ENCODE measurements around the gene AP5S1. TPM values are rescaled to one million over a fixed set of nuclear protein-coding genes. Genes with fewer than 3 reads are reported as not detected.
"Not testable (repeated sequence)": the region's sequence is repeated elsewhere in the genome, so short reads cannot be mapped to it uniquely, and the experiment has no call there.

Gene AP5S1
- total and polyA plus RNA-seq, 2 donors from 2014 or later: 16.0 to 19.5 TPM

- Histone ChIP-seq H3K9me3 (ENCODE audit: control insufficient read depth in 2 of 3, insufficient read depth in 1 of 3, low read length in 3 of 3) (no peaks in the 10 kb centered on the region), H3K27me3 (ENCODE audit: control insufficient read depth, insufficient read depth, low read length) (no peaks in the 10 kb centered on the region), H3K9ac (ENCODE audit: low read length in 3 of 3) (peak overlapping the region in 1 of 3 donors; percentile 27), H3K4me3 (ENCODE audit: low read length in 3 of 3) (peak overlapping the region; percentile 47 to 56 (median 53)), H3K27ac (ENCODE audit: low read depth in 2 of 2, low read length in 2 of 2) (no peak overlapping the region), H3K4me1 (ENCODE audit: control insufficient read depth in 2 of 3, insufficient read depth in 2 of 3, low read depth in 1 of 3, low read length in 3 of 3) (peaks cover 0 to 18% (median 12%) of the 10 kb centered on the region in 3 donors), H3K36me3 (ENCODE audit: control insufficient read depth in 2 of 3, insufficient read depth in 3 of 3, low read length in 3 of 3) (no peaks in the 10 kb centered on the region)
- FAIRE-seq (no peak), DNase-seq (peak in 1 of 5 donors; percentile 28)
- TF ChIP-seq CTCF (IDR thresholded peaks at IDR 0.05; ENCODE audit: borderline replicate concordance, extremely low read depth, insufficient read depth): no peak
- intact Hi-C loops (cut with DNase I): no loop called here
Observed at GRCh38 chr20:3787324-3788014, 32.9 kb upstream of the AP5S1 start.

- intact Hi-C loops (cut with DNase I): no loop called here
Observed at GRCh38 chr20:3788685-3789155, 31.6 kb upstream of the AP5S1 start.

GRCh38 chr20:3789201-3789600 is 31.1 kb upstream of the AP5S1 start:
- H3K9me3 ChIP-seq (ENCODE audit: control insufficient read depth in 2 of 3, insufficient read depth in 1 of 3, low read length in 3 of 3); H3K27ac ChIP-seq (ENCODE audit: low read depth in 2 of 2, low read length in 2 of 2); H3K36me3 ChIP-seq (ENCODE audit: control insufficient read depth in 2 of 3, insufficient read depth in 3 of 3, low read length in 3 of 3); H3K4me3 ChIP-seq (ENCODE audit: low read length in 3 of 3); FAIRE-seq; intact Hi-C loops (cut with DNase I); H3K9ac ChIP-seq (ENCODE audit: low read length in 3 of 3); H3K27me3 ChIP-seq (ENCODE audit: control insufficient read depth, insufficient read depth, low read length): not testable (repeated sequence)
- peaks cover 0 to 18% (median 12%) of the 10 kb centered on the region in 3 donors for H3K4me1 ChIP-seq (ENCODE audit: control insufficient read depth in 2 of 3, insufficient read depth in 2 of 3, low read depth in 1 of 3, low read length in 3 of 3)
- peak in 1 of 5 donors; percentile 11 for DNase-seq

More at GRCh38 chr20:3788685-3789155, 31.6 kb upstream of the AP5S1 start:
- TF ChIP-seq CTCF (IDR thresholded peaks at IDR 0.05; ENCODE audit: borderline replicate concordance, extremely low read depth, insufficient read depth): no peak
- H3K27me3 ChIP-seq (ENCODE audit: control insufficient read depth, insufficient read depth, low read length): no peaks in the 10 kb centered on the region
- no peak overlapping the region for H3K27ac ChIP-seq (ENCODE audit: low read depth in 2 of 2, low read length in 2 of 2)
- FAIRE-seq (no peak), DNase-seq (peak in 1 of 5 donors; percentile 16)
- no peaks in the 10 kb centered on the region for H3K9me3 ChIP-seq (ENCODE audit: control insufficient read depth in 2 of 3, insufficient read depth in 1 of 3, low read length in 3 of 3)
- H3K4me3 ChIP-seq (ENCODE audit: low read length in 3 of 3): no peak overlapping the region
- H3K36me3 ChIP-seq (ENCODE audit: control insufficient read depth in 2 of 3, insufficient read depth in 3 of 3, low read length in 3 of 3): no peaks in the 10 kb centered on the region
- H3K9ac ChIP-seq (ENCODE audit: low read length in 3 of 3): no peak overlapping the region
- H3K4me1 ChIP-seq (ENCODE audit: control insufficient read depth in 2 of 3, insufficient read depth in 2 of 3, low read depth in 1 of 3, low read length in 3 of 3): peaks cover 0 to 18% (median 12%) of the 10 kb centered on the region in 3 donors

GRCh38 chr20:3794168-3794567 is 26.2 kb upstream of the AP5S1 start:
- DNase-seq; H3K27me3 ChIP-seq (ENCODE audit: control insufficient read depth, insufficient read depth, low read length); H3K9ac ChIP-seq (ENCODE audit: low read length in 3 of 3); H3K36me3 ChIP-seq (ENCODE audit: control insufficient read depth in 2 of 3, insufficient read depth in 3 of 3, low read length in 3 of 3); intact Hi-C loops (cut with DNase I); H3K4me1 ChIP-seq (ENCODE audit: control insufficient read depth in 2 of 3, insufficient read depth in 2 of 3, low read depth in 1 of 3, low read length in 3 of 3); H3K27ac ChIP-seq (ENCODE audit: low read depth in 2 of 2, low read length in 2 of 2); H3K4me3 ChIP-seq (ENCODE audit: low read length in 3 of 3); FAIRE-seq; H3K9me3 ChIP-seq (ENCODE audit: control insufficient read depth in 2 of 3, insufficient read depth in 1 of 3, low read length in 3 of 3): not testable (repeated sequence)

Measured in kidney (tissue), 14 donors.